HG02938 (cell line): ENCODE data around the gene DEGS1.

Experiments used
- ATAC-seq: cut with Tn5 transposase; IDR thresholded peaks from one replicate; pipeline ENCODE4 v1.9.1; 2021; ENCODE audit warnings: mild to moderate bottlenecking, moderate library complexity; ENCODE audit not compliant: unreplicated experiment

DEGS1 gene

DNA sequence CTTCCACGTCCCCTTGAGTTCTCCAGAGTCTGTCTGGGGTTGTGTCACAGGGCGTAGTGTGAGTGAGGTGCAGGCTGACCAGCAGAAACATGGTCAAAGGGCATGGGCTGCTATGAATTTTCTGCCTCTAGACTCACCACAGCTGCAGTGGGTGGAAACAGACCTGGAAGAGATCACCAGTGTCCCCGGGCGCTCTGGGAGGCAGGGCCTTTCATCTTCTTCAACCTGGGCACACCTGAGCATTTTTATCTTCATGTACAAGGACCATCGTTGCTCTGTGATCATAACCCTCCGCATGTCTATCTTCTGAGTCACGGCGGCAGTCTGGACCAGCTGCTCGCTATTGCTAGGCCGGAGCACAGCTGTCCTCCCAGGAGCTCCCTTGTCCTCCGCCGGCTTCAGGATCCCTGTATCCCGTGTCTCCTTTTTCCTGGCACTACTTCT, 29.6 kb downstream of the DEGS1 start:
- no peak for ATAC-seq

DNA sequence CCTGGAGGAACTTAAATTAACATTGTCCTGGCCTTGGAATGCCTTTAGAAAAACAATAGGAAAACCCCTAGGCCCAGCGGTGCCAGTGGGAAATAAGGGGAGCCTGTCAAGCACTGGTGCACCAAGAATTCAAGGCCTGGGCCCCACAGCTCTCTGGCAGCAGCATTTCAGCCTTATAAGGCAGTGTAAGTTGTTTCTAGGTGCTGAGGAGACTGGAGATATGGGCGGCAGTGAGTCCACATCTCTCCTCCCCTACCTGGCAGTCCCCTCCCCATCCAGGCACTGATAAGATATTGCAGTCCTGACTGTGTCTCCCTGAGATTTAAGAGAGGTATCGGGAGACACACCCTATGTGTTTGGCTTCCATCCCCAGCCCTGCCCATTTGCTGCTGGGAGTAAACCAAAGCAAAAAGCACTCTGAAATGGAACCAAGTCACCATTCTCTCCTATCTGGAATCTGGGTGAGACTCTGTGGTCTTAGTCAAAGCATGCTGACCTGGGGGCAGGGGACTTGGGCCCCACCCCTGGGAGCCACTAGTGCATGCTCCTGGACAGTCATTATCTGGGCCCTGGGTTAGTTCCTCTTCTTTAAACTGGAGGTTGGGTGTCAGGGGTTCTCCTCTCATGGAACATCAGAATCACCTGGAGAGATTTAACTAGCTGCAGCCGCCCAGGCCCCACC, 30.5 kb downstream of the DEGS1 start:
- no peak for ATAC-seq

DNA sequence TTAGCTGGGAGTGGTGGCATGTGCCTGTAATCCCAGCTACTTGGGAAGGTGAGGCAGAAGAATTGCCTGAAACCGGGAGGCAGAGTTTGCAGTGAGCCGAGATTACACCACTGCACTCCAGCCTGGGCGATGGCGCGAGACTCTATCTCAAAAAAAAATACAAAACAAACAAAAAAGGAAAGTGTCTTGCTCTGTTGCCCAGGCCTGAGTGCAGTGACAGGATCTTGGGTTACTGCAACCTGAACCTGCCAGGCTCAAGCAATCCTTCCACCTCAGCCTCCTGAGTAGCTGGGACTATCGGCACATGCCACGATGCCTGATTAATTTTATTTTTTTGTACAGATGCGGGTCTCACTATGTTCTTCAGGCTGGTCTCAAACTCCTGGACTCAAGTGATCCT, 33.3 kb downstream of the DEGS1 start:
- ATAC-seq = no peak

DNA sequence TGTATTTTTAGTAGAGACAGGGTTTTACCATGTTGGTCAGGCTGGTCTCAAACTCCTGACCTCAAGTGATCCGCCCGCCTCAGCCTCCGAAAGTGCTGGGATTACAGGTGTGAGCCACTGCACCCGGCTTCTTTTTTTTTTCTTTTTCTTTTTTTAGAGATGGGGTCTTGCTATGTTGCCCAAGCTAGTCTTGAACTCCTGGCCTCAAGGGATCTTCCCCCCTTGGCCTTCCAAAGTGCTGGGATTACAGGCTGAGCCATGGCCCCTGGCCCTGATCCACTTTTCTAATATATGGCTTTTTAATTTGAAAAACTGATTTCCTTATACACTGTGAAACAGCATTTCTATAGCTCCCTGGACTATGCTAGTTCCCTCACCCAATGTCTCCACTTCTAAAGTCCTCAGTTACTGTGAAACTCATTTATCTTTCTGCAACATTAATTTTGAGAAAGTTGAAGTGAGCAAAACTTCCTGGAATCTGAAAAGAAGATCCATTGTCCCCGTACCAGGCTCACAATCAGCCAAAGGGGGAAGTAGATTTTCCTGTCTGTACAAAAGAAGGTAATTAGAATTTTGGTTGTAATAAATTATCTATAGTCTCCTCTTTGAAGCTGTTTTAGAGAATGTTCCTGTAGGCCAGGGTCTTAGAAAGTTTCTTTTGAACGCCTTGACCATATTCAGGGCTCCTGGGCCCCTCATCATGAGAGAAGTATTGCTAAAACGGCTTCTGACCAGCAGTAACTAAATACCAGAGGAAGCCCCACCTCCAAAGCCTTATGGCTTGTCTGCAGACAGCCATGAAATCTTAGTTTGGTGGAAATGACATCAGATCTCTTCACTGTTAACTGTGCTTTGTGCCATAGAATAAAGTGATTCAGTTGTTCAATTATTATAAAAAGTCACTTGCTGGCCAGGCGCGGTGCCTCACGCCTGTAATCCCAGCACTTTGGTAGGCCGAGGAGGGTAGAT, 34.9 kb downstream of the DEGS1 start:
- no peak for ATAC-seq

DNA sequence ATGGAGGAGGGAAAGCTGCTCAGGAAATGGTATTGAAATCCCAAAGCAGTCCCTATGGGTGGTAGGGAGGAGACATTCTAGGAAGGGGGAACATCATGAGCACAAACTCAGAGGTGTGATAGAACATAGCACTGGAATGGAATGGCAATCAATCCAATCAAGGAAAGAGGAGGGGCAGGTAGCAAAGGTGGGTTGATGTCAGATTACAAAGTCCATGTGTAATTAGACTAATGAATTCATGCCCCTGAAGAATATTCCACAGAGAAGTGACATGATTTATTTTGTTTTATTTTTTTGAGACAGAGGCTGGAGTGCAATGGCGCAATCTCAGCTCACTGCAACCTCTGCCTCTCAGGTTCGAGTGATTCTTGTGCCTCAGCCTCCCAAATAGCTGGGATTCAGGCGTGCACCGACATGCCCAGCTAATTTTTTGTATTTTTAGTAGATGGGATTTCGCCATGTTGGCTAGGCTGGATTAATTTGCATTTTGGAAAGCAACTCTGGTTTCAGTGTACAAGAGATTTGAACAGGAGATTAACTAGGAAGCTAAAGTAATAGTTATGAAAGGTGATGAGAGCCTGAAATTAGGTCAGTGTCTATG, 36.1 kb downstream of the DEGS1 start:
- no peak for ATAC-seq

DNA sequence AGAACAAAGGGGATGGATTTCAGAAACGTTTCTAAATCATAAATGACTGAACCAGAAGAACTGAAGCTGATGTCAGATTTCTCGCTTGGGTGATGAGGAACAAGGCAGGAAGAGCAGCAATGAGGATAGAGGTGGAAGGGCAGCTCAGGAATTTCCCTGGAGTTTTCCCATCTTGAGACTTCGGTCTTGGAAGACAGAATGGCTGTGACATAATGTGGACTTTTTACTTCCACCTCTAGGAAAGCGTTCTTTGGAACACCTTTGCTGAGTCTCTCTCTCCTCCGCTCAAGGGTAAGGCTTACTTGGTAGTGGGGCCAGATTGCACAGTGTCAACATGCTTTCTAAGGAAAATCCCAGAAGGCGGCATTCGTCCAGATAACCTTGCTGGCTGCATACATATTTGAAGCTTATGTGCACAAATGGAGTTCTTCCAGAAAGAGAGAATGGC, 36.6 kb downstream of the DEGS1 start:
- ATAC-seq = no peak

DNA sequence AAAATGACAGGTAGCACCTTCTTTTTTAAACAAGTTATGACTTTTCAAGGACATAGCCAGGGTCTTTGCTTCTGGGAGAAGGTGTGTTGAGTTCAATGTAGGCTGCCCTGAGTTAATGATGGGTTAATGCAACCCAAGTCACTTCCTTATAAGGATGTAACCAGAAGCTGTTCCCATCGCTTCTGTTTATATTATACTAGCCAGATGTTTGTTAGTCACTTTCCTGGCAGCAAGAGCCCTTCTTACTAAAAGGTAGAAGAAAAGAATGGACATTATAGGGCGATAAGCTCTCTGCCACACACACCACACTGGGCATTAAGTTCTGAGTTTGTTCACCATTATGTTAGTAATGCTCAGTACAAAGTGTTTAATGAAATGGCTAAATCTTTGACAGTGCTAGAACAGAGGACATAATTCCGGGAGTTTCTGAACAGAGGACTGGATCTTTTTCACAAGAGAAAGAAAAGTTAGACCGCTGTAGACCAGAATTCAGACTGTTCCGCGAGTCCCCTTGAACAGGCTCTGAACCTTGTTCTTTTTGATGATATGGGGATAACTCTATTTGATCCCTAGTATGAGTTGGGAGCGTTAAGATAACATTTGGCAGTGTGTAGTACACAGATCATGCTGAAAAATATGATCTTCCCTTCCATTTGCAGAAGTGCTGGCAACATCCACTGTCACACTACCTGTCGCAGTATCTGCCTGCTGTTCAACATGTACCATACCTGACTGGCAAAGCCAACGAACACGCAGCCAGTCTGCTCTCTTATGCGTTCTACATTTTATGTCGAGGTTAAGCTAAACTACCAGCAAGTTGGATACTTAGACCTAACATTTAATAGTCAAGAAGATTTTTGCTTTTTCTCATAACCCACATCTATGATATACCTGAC, 41.0 kb downstream of the DEGS1 start:
- ATAC-seq = no peak

DNA sequence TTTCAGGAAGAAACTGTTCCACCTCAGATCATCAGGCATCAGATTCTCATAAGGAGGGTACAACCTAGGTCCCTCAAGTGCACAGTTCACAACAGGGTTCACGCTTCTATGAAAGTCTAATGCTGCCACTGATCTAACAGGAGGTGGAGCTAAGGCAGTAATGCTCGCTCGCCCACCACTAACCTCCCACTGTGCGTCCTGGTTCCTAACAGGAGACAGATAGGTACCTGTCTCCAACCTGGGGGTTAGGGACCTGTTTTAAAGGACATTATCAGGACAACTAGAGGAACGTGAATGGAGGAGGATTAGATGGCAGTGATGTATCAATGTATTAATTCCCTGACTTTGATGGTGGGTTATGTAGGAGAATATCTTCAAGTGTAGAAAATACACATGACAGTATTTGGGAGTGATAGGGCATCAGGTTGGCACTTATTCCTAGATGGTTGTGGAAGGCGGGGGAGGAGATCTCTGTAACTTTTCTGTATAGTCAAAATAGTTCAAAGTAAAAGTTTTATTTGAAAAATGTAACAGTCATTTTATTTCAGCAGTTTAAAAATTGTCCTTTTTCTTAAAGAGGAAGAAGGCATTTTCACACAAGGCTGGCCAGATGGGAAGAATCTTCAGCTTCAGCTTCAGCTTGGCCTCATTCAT, 43.9 kb downstream of the DEGS1 start:
- no peak for ATAC-seq

DNA sequence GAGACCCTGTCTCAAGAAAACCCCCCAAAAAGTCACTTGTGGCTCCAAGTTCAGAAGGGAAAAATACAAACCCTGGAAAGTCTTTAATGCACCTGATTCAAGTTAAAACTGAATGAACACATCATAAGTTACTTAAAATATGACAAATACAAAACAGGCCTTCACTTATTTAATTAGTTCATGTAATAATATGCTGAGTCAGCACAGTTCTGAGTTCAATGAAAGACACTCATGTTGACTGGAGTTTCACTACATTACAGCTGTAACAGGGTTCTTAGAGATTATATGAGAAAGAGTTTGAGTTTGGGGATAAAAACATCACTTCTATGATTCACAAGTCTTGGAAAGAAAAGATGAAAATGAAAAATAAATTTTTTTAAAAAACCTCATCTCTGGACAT, 51.0 kb downstream of the DEGS1 start:
- no peak for ATAC-seq

DNA sequence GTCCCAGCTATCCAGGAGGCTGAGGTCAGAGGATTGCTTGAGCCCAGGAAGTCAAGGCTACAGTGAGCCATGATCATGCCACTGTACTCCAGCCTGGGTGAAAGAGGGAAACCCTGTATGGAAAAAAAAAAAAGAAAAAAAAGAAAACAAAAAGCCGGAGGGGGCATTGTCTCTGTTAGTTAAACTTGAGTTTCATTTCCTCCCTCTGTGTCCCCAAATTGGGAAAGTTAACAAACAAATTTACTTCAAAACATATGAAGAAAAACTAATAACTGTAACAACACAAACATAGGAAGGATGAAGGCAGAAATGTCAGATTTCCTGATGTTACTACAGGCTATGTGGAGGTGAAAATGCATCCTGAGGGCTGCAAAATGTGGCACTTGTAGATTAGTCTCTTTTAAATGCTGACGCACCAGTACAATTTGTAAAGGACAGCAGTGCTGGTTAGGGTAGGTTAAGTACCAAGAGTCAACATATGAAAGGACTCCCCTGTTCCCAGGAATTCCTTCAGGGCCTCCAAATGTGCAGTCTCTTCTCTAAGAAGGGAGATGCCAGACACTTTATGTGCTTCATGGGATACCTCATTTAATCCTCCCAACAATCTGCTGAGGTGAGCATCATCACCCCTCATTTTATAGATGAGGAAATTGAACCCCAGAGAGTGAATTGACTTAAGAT, 52.9 kb downstream of the DEGS1 start:
- no peak for ATAC-seq

DNA sequence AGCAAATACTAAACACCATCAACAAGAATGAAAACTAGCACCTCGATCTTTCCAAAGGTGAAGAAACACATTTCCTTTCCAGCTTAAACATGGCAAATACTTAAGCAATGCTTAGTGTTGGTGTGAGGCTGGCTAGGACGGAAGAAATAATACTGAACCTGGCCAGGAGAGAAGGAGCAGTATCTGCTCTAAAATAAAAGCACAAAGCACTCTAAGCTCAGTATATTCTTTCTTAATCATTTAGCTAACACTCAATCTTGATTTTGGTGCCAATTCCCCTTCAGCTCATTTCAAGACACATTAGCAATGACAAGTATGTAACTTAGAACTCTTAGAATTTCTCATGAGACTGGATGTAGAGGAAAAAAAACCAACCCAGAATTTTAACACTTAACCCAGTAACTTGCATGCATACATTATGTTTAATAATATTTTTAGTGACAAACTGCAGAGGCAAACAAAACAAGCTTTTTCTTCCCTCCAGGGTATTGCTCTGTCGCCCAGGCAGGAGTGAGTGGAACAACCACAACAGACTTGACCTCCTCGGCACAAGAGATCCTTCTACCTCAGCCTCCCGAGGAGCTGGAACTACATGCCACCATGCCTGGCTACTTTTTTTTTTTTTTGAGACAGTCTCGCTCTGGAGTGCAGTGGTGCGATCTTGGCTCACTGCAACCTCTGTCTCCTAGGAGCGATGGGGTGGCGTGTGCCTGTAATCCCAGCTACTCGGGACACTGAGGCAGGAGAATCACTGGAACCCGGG, 54.3 kb downstream of the DEGS1 start:
- ATAC-seq = no peak

DNA sequence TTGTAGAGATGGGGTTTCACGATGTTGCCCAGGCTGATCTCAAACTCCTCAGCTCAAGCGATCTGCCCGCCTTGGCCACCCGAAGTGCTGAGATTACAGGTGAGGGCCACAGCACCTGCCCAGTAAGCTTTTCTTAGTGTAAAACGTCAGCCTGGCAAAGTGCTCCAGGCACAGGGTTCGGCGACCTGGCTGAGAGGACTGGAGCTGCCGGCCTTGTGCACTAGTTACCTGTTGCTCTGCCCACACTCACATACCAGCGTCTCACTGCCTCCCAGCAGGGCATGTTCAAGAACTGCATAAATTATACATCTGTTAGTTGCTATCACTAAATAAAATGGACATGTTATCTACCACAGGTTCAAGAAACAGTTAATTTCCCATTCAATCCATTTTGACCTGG, 55.2 kb downstream of the DEGS1 start:
- no peak for ATAC-seq

DNA sequence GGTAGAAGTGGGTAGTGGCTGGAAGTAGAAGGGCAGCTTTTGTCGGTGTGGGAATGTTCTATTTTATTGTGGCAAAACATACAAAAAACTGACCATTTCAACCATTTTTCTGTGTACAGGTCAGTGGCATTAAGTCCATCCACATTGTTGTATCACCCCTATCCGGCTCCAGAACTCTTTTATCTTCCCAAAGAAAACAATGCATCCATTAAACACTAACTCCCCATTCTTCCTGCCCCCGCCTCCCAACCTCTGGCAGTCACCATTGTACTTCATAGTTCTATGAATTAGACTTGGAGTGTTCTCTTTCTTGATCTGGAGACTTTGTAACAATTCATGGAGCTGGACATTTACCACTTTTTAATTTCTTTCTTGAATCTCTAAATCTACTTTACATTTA, 55.7 kb downstream of the DEGS1 start:
- ATAC-seq = no peak
